COLO829 (cell line): ENCODE results near the gene TUBGCP6.
"Not testable (repeated sequence)": the region's sequence is repeated elsewhere in the genome, so short reads cannot be mapped to it uniquely, and the experiment has no call there.

ENCODE experiments used
- DNase-seq: peaks from one replicate; pipeline ENCODE4 v3.0.0; 2012; ENCODE audit warnings: low spot score

Gene TUBGCP6

GRCh38 chr22:50280022-50280707, 35.3 kb upstream of the TUBGCP6 start:
- DNase-seq, result no peak

GRCh38 chr22:50278956-50279619, 34.3 kb upstream of the TUBGCP6 start:
- DNase-seq, result no peak

- DNase-seq, result no peak
Observed at GRCh38 chr22:50278461-50278860, 33.6 kb upstream of the TUBGCP6 start.

- no peak for DNase-seq
Observed at GRCh38 chr22:50277761-50278160, 32.9 kb upstream of the TUBGCP6 start.

- DNase-seq, result no peak
Observed at GRCh38 chr22:50276143-50276542, 31.3 kb upstream of the TUBGCP6 start.

GRCh38 chr22:50275181-50276055, 30.6 kb upstream of the TUBGCP6 start:
- DNase-seq, result no peak

GRCh38 chr22:50274771-50275170, 29.9 kb upstream of the TUBGCP6 start:
- no peak for DNase-seq

- no peak for DNase-seq
Observed at GRCh38 chr22:50274311-50274710, 29.5 kb upstream of the TUBGCP6 start.

GRCh38 chr22:50273781-50274180, 29.0 kb upstream of the TUBGCP6 start:
- not testable (repeated sequence) for DNase-seq

- not testable (repeated sequence) for DNase-seq
Observed at GRCh38 chr22:50273352-50273751, 28.5 kb upstream of the TUBGCP6 start.

GRCh38 chr22:50272044-50272802, 27.4 kb upstream of the TUBGCP6 start:
- DNase-seq, result no peak

- no peak for DNase-seq
Observed at GRCh38 chr22:50271519-50271970, 26.7 kb upstream of the TUBGCP6 start.

- no peak for DNase-seq
Observed at GRCh38 chr22:50270666-50271394, 26.0 kb upstream of the TUBGCP6 start.

GRCh38 chr22:50269970-50270665, 25.3 kb upstream of the TUBGCP6 start, which contains the start of gene MAPK11:
Gene MAPK11 (minus strand): TSS chr22:50270380. CDS start chr22:50270292, 88 bp downstream.
- DNase-seq, result no peak

GRCh38 chr22:50269573-50269969, 24.7 kb upstream of the TUBGCP6 start:
- no peak for DNase-seq

GRCh38 chr22:50268655-50269113, 23.9 kb upstream of the TUBGCP6 start:
- DNase-seq, result no peak

GRCh38 chr22:50267591-50268390, 23.0 kb upstream of the TUBGCP6 start:
- DNase-seq, result no peak

- DNase-seq, result no peak
Observed at GRCh38 chr22:50266994-50267393, 22.2 kb upstream of the TUBGCP6 start.

- no peak for DNase-seq
Observed at GRCh38 chr22:50264946-50265669, 20.3 kb upstream of the TUBGCP6 start.
